Measurements from ENCODE around the gene ADGRV1.
A peak's percentile ranks its signal among the peaks of the same experiment; 100 is the strongest.

The ADGRV1 gene, protein sequence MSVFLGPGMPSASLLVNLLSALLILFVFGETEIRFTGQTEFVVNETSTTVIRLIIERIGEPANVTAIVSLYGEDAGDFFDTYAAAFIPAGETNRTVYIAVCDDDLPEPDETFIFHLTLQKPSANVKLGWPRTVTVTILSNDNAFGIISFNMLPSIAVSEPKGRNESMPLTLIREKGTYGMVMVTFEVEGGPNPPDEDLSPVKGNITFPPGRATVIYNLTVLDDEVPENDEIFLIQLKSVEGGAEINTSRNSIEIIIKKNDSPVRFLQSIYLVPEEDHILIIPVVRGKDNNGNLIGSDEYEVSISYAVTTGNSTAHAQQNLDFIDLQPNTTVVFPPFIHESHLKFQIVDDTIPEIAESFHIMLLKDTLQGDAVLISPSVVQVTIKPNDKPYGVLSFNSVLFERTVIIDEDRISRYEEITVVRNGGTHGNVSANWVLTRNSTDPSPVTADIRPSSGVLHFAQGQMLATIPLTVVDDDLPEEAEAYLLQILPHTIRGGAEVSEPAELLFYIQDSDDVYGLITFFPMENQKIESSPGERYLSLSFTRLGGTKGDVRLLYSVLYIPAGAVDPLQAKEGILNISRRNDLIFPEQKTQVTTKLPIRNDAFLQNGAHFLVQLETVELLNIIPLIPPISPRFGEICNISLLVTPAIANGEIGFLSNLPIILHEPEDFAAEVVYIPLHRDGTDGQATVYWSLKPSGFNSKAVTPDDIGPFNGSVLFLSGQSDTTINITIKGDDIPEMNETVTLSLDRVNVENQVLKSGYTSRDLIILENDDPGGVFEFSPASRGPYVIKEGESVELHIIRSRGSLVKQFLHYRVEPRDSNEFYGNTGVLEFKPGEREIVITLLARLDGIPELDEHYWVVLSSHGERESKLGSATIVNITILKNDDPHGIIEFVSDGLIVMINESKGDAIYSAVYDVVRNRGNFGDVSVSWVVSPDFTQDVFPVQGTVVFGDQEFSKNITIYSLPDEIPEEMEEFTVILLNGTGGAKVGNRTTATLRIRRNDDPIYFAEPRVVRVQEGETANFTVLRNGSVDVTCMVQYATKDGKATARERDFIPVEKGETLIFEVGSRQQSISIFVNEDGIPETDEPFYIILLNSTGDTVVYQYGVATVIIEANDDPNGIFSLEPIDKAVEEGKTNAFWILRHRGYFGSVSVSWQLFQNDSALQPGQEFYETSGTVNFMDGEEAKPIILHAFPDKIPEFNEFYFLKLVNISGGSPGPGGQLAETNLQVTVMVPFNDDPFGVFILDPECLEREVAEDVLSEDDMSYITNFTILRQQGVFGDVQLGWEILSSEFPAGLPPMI (N-terminal part only)

DNA sequence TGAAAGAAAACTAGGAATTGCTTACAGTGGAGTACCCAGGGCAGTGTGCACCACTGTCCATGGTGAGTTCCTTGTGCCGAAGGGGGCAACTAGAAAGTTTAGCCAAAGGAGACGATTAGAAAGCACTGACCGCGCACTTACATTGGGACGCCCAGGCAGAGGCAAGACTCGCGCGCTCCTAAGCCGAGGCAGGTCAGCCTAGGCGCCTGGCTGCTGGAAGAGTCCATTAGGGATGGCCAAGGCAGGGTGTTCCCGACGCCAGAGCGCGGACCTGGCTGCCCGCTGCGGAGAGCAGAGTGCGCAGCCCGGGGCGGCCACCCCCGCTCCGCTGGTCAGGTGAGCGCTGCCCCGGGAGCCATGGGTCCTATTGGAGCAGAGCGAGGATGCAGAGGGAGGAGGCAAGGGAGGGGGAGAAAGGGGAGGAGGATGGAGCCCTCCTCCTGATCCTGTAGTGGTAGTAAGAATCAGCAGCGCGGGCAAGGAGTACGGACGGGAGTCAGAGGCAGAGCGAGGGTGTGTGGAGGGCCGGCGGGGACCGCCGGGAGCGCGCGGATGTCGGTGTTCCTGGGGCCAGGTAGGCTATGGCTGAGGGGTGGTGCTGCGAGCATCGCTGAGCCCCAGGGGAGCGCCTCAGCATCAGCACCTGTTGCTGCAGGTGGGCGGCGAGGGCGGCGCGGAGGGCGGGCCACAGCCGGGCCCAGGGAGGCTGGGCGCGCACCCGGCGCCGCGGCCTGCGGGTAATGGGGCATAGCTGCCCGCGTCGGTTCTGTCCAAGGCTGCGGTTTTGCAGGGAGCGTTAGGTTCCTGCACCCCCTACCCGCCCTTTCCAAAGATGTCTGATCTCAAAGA is at the start of gene ADGRV1:
ADGRV1 (plus strand) TSS at position 454 of the 849 bp plus-strand sequence; CDS start at position 553, 99 bp downstream.
- DNase-seq: peak in 1 of 2 donors; percentile 14

- DNase-seq: no peak
Observed at GRCh38 chr5:90510438-90510837, 48.2 kb upstream of the ADGRV1 start.

- no peak for DNase-seq
Observed at GRCh38 chr5:90514520-90514919, 44.1 kb upstream of the ADGRV1 start.

DNA sequence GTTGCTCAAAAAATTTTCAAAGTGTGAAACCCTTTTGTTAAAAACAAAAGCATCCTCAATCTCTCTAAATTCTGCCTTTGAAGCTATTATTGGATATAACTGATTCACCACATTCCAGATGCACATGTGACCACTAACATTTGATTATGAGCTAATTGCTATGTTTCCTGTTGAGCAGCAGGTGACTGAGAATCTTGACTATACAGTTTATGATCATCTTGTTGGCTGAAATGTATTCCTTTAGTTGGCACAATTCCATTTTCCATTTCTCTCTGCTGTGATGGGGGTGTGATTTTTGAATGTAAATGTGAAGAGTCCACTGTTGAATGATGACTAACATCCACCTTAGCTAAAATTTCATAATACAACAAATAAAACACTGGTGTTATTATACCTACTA is 39.9 kb upstream of the ADGRV1 start:
- DNase-seq: no peak

DNA sequence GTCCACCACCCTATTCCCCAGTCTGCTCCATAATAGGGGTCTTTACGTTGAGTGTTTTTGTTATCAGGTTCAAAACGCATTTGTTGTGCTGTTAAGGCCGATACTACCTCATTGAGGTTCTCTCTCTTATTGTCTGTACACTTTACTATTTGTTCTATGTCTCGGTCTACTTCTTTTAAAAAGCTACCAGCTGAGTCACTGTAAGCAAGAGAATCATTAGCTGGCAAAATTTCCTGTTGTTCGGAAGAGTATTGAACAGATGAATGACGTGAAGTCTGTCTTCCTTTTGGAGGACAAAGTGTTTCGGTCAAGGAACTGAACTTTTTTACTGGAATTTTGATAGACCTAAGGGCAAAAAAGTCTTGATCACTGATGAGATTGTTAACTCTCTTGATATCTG is 39.5 kb upstream of the ADGRV1 start:
- DNase-seq: no peak

DNA sequence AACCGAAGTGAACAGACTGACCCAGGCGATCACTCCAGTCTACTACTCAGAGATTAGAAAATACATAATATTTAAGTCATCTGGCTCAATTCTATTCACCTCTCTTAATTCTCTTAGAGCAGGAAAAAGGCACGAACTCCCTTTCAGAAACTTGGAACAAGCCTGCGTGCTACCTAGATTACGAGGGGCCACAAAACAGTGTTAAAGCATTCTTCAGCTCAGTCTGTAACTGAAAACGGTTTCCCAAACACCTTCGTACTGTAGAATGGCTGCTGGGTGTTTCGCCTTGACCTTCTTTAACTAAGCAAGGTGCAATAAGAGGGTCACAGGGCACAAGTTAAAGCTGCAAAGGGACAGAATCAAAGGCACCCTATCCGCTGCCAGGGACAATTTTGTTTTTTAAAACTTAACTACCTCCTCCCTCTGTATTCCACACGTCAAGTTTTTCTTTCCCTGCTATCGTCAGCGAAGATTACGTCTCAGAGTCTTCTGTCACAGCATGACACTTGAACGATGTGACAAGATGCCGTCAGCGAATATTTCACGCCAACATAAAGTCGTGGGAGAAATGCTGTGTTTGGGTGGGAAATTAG is 29.9 kb upstream of the ADGRV1 start:
- no peak for DNase-seq

DNA sequence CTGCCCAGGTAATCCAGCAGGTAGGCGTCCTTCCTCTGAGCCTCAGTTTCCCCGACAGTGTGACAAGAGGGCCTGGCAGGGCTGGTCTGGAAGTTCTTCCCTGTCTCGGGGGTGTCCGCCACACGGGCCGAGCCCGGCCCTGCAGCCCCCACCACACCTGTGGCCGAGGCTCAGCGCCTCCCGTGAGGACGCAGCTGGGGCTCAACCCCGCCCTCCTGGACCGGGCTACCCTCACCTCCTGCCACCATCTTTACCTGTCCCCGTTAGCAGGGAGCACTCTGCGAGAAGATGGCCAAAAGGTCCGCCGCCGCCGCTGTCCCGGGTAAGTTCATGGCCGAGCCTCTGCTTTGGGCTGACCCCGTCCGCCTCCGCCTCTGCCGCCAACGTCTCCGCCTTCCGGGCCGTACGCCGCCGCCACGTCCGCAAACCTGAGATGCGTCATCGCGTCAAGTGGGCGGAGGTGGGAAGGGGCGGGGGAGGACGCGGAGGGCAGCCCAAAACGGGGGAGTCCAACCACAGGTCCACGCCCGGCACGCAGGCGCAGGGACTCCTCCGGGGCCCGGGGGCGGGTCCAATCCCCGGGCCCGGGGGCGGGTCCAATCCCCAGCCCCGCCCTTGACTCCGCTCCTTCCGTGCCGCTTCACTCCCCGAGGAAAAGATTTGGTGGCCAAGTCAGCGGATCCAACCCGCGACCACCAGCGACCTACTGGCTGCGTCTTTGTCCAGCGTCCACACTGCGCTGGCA is 29.2 kb upstream of the ADGRV1 start, which contains the start of gene LYSMD3:
LYSMD3 (minus strand) TSS at position 391 of the 745 bp plus-strand sequence. CDS start 4,295 bp downstream, outside the sequence.
- DNase-seq: peak; percentile 94 to 95

DNA sequence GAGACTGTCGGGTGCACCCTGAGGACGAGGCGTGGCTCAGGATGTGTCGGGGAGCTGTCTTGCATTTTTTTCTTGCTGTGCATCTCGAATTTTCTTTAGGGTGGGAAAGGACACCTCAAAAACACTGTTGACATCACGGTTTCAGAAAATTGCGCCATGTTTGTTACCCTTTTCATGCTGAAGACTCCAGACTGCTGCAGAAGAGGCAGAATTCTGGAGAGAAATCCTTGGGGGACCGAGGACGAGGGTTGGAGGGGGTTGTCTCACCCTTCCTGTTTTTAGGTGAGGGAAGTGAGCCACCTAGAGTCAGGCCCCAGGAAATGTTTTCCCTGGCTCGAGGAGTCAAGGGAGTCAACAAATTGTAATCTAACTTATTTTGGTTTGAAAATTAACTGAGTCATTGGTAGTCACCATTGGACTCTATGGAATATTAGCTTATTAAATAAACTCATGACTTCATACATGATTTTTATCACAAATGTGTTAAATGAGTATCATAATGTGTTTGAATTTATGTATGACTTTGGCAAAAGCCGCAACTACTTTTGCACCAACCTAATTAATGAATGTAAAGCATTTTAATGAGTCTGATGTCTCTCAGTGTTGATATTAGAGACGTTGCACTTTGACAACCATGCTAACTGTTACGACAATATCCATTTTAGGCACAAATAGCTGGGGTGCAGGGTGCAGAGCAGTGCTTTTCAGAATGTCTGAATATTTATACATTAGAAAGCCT is 28.5 kb upstream of the ADGRV1 start:
- peak; percentile 49 to 69 for DNase-seq

DNA sequence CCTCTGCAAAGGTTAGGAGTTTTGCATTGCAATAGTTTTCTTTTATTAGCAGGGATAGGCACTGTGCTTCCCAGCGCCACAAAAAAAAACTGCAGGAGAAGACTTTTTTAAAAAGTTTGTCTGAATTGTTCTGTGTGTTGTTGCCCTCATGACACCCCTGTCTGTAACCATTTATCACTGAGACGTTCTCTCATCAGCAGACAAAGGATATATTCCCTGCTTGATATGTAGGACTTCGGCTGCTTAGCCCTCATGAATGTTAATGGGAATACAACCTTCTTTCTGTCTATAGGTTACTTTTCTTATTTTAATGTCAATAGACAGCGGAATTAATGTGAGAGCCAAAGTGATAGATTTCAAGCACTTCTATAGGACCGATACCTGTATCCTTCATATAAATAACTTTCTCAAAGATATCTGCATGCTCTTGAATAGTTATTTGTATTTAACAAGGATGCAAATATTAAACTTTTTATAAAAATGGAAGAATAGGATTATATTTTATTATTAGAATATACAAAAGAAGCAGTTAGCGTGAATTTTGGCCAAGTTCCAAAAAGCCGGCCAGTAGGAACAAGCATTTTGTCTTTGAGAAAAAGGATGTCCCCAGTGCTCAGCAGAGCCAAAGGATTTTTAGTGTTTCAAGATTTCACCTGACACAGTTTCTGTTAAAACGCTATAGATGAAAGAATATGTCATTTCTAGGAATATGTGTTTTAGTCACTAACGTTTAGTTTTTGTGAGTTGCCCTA is 27.7 kb upstream of the ADGRV1 start:
- DNase-seq: no peak

DNA sequence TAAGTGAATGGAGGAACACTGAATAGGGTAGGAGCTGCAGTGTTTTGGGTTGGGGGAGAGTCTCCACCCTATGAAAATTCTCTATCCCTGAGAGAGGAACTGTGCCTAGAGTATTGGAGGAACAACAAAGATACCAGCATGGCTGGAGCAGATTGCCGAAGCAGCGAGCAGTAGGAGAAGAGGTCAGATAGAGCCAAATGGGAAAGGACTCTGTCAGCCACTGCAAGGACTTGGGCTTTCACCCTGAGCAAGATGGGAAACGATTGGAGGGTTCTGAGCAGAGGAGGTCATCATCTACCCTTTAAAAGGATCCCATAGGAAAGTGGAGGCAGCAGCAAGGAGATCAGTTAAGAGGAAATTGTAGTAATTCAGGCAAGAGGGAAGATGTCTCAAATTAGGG is 24.8 kb upstream of the ADGRV1 start:
- DNase-seq: no peak

DNA sequence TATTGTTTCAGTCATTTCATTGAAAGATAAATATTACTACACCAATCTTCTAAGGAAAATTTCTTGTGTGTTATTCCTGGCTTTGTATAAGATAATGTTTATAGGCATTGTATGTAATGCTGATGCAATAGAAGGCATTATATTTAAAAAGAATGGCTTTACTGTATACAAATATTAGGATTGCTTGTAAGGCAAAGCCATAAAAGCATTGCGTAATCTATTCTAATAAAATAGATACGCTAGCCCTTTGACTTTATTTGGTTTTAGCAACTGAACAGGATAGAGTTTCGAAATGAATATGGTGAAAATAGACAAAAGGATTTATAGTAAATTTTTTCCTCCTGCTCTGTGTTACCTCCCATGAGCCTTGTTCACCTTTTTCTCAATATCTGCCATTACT is 23.7 kb upstream of the ADGRV1 start:
- DNase-seq: no peak

- no peak for DNase-seq
Observed at GRCh38 chr5:90542827-90543519, 15.6 kb upstream of the ADGRV1 start.

DNA sequence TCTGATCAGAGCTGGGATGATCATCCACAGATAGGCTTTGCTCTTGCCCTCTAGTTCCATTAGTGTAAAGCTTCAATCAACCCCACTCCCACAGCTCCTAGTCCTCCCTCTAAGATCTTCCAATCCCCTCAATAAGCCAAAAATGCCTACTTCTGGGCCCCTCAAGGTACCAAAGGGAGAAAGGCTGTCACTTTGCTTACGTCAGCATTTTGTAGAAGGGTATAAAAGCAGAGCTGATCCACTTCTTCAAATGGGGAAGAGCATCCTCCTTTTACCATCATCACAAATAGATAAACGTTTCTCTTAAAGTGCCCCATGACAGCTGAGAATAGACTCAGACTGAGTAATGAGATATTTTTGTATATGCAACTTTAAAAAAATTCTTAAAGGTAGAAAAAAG is 13.1 kb upstream of the ADGRV1 start:
- DNase-seq: no peak

GRCh38 chr5:90546216-90546837 is 12.3 kb upstream of the ADGRV1 start:
- no peak for DNase-seq

GRCh38 chr5:90547072-90547536 is 11.5 kb upstream of the ADGRV1 start:
- DNase-seq: no peak

- no peak for DNase-seq
Observed at GRCh38 chr5:90548069-90548593, 10.5 kb upstream of the ADGRV1 start.

DNA sequence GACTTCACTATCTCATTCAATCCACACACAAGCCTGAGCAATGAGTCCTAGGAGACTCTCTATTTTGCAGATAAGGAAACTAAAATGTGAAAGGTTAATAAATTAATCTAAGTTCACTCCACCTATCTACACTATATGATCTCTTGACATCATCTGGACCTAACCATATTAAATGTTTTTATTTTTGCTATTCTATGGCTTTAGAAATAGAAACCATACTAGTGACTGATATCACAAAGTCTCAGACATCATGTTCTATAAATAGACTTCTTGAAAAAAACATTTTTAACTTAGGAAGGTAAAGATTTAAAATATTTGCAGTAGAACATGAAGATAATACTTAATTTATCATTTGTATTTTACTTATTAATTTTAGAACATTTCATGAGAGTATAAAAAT is 9.4 kb upstream of the ADGRV1 start:
- no peak for DNase-seq

Data from stimulated activated CD4-positive, alpha-beta T cell treated with anti-CD3 and anti-CD28 coated beads, Interleukin-2, amount 100 ng/mL, for 24 hours (primary cell).